ENCODE data around the gene PDXK.
"Not testable (repeated sequence)": the region's sequence is repeated elsewhere in the genome, so short reads cannot be mapped to it uniquely, and the experiment has no call there.

The PDXK gene

GRCh38 chr21:43696214-43696613 lies 22.7 kb upstream of the PDXK start:
- Histone ChIP-seq H3K4me2 (ENCODE audit: low read length) (no peak overlapping the region), H3K27ac (no peak overlapping the region), H3K9me3 (ENCODE audit: control insufficient read depth, low read length) (no peaks in the 10 kb centered on the region), H3K4me3 (ENCODE audit: low read depth, low read length) (no peak overlapping the region), H3K79me2 (no peaks in the 10 kb centered on the region), H3K9ac (no peak overlapping the region), H2AFZ (no peak overlapping the region), H3K36me3 (ENCODE audit: control insufficient read depth, insufficient read depth, low read length) (no peaks in the 10 kb centered on the region), H3K4me1 (no peaks in the 10 kb centered on the region), H3K27me3 (ENCODE audit: control insufficient read depth, insufficient read depth, low read length) (no peaks in the 10 kb centered on the region)
- TF ChIP-seq CTCF (IDR thresholded peaks at IDR 0.05): no peak

DNA sequence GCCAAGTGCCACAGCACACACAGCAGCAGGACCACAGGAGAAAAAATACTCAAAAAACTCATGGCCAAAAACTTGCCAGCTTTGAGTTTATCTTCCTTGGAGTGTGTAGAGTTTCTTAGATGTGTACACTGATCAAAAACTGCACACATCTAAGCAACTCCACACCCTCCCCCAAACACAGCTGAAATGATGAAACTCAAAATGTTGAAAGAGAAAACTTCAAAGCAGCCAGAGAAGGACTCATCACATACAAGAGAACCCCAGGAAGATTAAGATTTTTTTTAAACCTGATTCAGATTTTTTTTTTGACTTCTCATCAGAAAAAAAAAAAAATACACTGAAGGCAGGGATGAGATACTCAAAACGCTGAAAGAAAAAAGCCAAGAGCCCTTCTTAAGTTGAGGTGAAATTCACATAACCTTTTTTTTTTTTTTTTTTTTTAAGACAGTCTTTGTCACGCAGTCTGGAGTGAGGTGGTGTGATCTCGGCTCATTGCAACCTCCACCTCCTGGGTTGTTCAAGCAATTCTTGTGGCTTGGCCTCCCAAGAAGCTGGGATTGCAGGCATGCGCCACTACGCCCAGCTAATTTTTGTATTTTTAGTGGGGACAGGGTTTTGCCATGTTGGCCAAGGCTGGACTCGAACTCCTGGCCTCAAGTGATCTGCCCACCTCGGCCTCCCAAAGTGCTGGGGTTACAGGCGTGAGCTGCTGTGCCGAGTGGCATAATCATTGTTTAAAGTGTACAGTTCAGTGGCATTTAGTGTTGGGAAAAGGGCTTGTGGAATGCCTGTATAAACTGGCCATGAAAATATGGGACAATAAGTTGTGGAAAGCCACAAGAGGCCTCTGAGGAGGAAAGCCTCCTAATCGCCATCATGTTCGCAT lies 20.9 kb upstream of the PDXK start:
- Histone ChIP-seq H3K27ac (no peak overlapping the region), H3K9ac (no peak overlapping the region), H3K4me1 (no peaks in the 10 kb centered on the region), H2AFZ (no peak overlapping the region), H3K4me3 (ENCODE audit: low read depth, low read length) (no peak overlapping the region), H3K36me3 (ENCODE audit: control insufficient read depth, insufficient read depth, low read length) (no peaks in the 10 kb centered on the region), H3K27me3 (ENCODE audit: control insufficient read depth, insufficient read depth, low read length) (no peaks in the 10 kb centered on the region), H3K9me3 (ENCODE audit: control insufficient read depth, low read length) (no peaks in the 10 kb centered on the region), H3K4me2 (ENCODE audit: low read length) (no peak overlapping the region), H3K79me2 (no peaks in the 10 kb centered on the region)
- no peak for TF ChIP-seq CTCF (IDR thresholded peaks at IDR 0.05)

- not testable (repeated sequence) for H3K4me3 ChIP-seq (ENCODE audit: low read depth, low read length); H3K27ac ChIP-seq
Measured at GRCh38 chr21:43699492-43699777, 19.5 kb upstream of the PDXK start.

DNA sequence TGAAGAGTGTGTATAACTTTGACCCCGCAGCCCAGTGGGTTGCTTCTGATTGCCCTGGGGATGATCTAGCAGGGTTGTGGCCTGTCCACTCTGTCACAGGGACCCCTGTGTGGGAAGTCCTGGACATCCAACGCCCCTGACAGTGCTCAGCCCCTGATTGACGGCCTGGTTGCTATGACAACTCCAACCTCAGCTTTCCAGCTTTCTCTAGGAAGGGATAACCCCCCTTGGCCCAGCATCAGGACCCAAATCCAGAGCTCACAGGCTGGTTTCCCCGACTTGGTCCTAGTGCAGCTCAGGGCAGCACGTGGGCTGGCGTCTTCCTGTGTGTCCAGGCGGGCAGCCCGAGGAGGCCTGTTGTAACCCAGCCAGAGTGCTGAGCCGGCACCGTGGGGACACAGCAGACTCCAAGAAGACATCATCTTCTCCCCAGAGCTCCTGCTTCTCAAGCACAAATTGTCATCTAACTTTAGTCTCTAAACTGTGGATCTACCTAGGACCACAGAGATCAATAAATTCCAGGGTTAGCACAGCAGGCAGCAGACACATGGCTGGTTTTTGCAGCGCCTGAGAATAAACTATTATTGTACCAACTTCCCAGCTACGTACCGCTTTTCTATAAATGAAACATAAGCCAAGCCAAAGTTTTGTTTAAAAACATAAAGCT lies 18.9 kb upstream of the PDXK start:
- H3K27me3 ChIP-seq (ENCODE audit: control insufficient read depth, insufficient read depth, low read length): no peaks in the 10 kb centered on the region
- TF ChIP-seq CTCF (IDR thresholded peaks at IDR 0.05): no peak
- H3K36me3 ChIP-seq (ENCODE audit: control insufficient read depth, insufficient read depth, low read length): no peaks in the 10 kb centered on the region
- H3K4me2 ChIP-seq (ENCODE audit: low read length): no peak overlapping the region
- no peak overlapping the region for H2AFZ ChIP-seq
- no peaks in the 10 kb centered on the region for H3K4me1 ChIP-seq
- H3K9ac ChIP-seq: no peak overlapping the region
- H3K79me2 ChIP-seq: no peaks in the 10 kb centered on the region
- H3K4me3 ChIP-seq (ENCODE audit: low read depth, low read length): no peak overlapping the region
- H3K27ac ChIP-seq: no peak overlapping the region
- no peaks in the 10 kb centered on the region for H3K9me3 ChIP-seq (ENCODE audit: control insufficient read depth, low read length)

More at GRCh38 chr21:43699492-43699777, 19.5 kb upstream of the PDXK start:
- not testable (repeated sequence) for H3K9ac ChIP-seq; H3K36me3 ChIP-seq (ENCODE audit: control insufficient read depth, insufficient read depth, low read length); H3K4me1 ChIP-seq; H3K4me2 ChIP-seq (ENCODE audit: low read length); H3K9me3 ChIP-seq (ENCODE audit: control insufficient read depth, low read length); H3K79me2 ChIP-seq; H2AFZ ChIP-seq; H3K27me3 ChIP-seq (ENCODE audit: control insufficient read depth, insufficient read depth, low read length)

DNA sequence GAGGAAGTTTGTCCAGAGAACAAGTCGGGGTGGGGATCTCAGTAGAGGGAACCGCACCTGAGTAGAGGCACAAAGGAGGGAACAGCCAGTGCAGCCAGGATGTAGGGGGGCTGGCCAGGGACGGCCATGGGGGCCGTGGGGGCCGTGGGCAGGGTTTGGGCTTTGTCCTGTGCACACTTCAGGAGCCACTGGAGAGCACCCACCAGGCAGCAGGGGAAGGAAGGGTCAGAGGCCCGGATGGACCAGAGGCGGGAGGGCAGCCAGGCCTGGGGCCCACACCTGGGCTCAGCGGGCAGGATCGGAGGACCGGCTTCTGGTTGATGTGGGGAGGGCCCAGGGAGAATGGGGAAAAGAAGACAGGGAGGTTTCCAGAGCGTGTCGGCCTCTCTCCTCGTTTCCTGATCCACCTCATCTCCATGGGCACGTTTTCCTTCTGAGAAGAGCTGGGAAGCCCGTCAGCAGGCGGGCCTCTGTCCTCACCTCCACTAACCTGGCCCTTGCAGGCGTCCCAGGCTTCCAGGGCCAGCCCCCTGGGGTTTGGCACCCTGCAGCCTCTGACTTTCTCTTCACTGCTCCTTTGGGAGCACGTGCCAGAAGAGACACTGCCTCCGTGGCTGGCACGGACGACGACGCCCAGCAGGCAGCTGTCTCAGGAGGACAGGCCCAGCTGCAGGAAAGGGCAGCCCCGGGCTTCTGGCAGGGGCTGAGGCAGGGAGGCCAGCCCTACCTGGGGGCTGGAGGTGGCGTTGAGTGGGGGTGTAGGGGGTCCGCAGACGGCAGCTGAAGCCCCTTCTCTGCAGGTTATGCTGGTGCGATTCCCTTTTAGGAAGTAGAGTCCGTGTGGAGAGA lies 16.8 kb upstream of the PDXK start:
- H3K4me2 ChIP-seq (ENCODE audit: low read length): peak overlapping the region; percentile 62
- no peak for TF ChIP-seq CTCF (IDR thresholded peaks at IDR 0.05)
- H3K9ac ChIP-seq: no peak overlapping the region
- no peaks in the 10 kb centered on the region for H3K9me3 ChIP-seq (ENCODE audit: control insufficient read depth, low read length)
- no peaks in the 10 kb centered on the region for H3K4me1 ChIP-seq
- no peak overlapping the region for H3K27ac ChIP-seq
- H3K79me2 ChIP-seq: no peaks in the 10 kb centered on the region
- H3K4me3 ChIP-seq (ENCODE audit: low read depth, low read length): peak overlapping the region; percentile 44
- no peaks in the 10 kb centered on the region for H3K36me3 ChIP-seq (ENCODE audit: control insufficient read depth, insufficient read depth, low read length)
- no peaks in the 10 kb centered on the region for H3K27me3 ChIP-seq (ENCODE audit: control insufficient read depth, insufficient read depth, low read length)
- no peak overlapping the region for H2AFZ ChIP-seq

Measured in parathyroid adenoma (tissue), 2 donors.